HG02938 (cell line): ENCODE measurements around the gene MGAT3.

Experiments used
- ATAC-seq: cut with Tn5 transposase; IDR thresholded peaks from one replicate; pipeline ENCODE4 v1.9.1; 2021; ENCODE audit warnings: mild to moderate bottlenecking, moderate library complexity; ENCODE audit not compliant: unreplicated experiment

MGAT3 gene

DNA sequence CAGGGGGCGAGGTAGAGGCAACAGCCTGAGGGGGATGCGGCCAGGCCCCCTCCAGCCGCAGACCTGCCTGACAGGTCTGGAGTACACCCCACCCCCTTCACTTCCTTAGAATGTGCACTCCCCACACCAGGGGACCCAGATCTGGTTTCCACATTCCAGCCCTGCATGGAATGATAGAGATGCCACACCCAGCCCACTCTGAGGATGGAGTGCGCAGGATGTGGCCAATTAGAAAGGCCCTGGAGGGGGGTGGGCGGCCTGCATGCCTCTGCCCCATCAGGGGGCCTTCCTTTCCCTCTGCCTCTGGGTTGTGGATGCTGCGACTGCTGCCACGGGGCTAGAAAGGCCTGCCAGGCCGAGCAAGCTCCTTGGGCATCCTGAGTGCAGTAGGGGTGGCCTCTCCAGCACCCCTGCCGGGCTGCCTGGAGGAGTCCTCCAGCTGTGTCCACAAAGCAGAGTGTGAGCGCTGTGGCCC is 28.2 kb upstream of the MGAT3 start:
- no peak for ATAC-seq

DNA sequence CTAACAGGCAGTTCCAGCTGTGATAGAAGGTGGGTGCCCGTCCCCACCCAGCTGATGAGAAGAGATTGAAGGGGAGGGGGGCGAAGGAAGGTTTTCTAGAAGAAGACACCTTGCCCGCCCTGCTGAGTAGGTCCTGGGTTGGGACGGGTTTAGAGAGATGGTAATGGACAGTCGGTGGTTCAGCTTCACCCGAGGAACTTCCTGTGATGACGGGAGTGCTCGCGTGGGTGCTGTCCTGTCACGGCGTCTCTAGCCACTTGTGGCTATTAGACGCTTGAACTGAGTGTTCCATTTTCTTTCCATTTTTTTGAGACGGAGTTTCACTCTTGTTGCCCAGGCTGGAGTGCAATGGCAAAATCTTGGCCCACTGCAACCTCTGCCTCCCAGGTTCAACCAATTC is 27.6 kb upstream of the MGAT3 start:
- no peak for ATAC-seq

DNA sequence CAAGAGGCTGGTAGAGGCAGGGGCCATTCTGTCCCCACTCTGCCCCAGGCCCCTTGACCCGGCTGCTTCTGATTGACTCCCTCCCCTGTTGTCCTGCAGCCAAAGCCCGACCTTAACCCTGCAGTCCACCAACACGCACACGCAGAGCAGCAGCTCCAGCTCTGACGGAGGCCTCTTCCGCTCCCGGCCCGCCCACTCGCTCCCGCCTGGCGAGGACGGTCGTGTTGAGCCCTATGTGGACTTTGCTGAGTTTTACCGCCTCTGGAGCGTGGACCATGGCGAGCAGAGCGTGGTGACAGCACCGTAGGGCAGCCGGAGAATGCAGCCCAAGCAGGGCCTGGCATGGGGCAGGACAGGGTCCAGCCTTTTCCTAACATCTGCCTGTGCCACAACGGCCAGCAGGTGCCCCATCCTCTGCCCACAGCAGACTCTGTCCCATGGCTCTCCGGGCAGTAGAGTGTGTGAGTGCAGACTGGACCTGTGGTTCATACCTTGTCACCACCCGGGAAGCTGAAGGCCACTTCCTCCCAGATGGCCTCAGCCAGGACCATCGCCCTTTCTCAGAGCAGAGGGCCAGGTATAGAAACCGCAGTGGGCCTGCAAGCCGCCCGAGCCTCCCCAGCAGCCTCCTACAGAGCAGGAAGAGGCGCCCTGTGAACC is 26.8 kb upstream of the MGAT3 start:
- ATAC-seq = no peak

DNA sequence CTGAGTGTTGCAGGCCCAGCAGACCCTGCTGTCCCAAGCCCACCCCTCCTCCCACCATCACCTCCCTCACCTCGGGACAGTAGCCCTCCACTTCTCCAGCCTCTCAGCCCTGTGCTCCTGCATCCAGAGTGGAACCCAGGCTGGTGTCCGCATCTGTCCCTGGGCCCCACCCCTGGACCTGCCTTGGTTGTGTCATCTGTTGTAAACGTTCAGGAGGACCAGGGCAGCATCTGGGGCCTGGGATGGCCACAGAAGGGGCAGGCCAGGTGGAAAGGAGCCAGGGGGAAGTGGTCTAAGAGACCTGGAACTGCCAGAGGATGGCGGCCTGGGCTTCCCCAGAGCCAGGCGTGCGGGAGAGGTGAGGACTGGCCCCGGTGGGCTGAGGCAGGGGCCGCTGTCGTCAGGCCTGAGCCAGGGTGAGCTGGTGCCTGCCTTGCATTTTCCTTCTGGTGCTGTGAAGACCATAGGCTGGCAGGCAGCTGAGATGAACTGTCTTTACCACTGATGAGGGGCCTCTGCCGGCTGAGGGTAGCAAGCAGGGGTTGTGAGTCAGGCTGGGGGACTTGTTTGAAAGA is 26.1 kb upstream of the MGAT3 start:
- ATAC-seq = no peak

- no peak for ATAC-seq
Observed at GRCh38 chr22:39431216-39431801, 25.5 kb upstream of the MGAT3 start.

DNA sequence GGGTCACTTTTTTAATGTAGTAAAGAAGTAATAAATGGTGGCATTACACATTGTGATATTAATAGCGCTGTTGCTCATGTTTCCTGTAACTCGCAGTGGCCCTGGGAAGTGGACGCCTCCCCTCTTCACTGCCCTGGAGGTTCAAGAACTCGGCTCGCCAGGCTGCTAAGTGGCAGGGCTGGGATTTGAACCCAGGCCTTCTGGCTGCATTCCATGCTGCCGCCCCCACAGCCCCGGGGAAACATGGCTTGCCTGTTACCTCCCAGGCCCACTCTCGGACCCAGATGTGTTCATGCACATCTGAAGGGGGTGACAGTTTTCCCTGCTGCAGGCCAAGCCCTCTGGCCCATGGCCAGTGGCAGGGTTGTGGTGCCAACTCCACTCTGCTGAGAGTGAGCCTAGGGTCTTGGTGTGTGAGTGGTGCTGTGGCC is 25.0 kb upstream of the MGAT3 start:
- ATAC-seq = no peak

- ATAC-seq = no peak
Observed at GRCh38 chr22:39432361-39432811, 24.4 kb upstream of the MGAT3 start.

GRCh38 chr22:39433476-39434242 is 23.2 kb upstream of the MGAT3 start:
- no peak for ATAC-seq

DNA sequence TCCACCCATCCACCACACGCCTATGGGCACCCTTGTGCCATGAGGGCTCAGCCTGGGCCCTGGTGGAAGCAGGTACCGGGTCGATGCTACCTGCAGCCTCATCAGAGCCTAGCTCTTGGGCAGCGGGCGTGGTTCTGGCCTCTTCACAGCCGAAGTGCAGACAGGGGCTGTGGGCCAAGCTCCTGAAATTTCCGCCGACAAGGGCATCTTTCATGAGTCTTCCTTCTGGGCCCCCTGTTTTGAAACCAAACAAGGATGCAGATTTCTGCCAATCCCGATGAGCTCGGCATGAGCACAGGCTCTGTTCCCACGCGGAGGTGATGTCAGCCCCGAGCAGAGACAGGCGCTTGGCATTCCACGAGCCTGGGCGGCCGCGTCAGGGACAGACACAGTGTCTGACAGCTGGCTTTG is 22.6 kb upstream of the MGAT3 start:
- ATAC-seq = no peak

DNA sequence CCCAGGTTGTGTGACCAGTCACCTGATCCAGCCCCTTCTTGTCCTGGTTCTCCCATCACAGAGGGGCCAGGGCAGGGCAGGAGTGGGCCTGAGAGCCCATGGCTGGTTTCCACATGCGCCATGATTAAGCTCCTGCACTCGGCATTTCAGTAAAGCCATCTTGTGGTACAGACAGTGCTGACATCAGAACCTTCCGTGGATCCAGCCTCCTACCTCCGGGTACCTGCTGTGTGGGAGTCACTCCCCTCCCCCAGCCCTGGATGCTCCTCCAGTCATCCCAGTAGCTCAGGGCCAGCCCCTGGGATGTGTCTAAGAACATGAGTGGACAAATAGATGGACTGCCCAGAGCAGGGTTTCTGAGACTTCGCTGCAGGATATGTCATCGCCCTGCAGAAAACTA is 22.1 kb upstream of the MGAT3 start:
- ATAC-seq = no peak

- no peak for ATAC-seq
Observed at GRCh38 chr22:39435616-39436015, 21.2 kb upstream of the MGAT3 start.

- no peak for ATAC-seq
Observed at GRCh38 chr22:39437791-39438704, 18.8 kb upstream of the MGAT3 start.

DNA sequence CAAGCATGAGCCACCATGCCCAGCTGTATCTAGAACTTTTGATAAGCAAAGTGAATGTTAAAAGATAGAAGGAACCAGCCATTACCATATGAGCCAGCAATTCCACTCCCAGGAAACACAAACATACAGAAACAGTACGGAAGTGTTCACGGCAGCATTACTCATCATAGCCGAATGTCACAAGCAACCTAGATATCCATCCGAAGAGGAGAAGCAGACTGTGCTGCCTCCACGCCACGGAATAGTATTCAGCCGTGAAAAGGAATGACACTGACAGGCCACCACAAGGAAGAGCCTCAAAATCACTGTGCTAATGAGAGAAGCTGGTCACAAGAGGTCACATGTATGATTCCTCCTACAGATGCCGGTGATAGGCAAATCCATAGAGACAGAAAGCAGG is 17.6 kb upstream of the MGAT3 start:
- ATAC-seq = no peak

DNA sequence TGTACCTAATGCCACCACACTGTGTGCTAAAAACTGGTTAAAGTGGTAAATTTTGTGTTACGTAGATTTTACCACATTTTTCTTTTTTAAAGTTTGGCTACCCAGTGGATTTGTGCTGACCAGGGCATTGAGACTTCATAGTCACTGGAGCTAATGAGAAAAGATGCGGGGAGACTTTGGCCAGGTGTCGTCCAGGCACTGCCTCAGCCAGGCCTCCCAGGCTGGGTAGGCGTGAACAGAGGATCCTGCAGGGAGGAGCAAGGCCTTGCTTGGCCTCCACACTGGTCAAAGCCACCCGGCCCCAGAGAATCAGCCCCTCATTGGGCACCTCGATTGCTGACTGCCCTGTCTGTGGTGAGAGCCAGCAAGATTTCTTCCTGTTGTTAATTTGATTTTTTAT is 13.4 kb upstream of the MGAT3 start:
- no peak for ATAC-seq

GRCh38 chr22:39444247-39444800 is 12.5 kb upstream of the MGAT3 start:
- no peak for ATAC-seq

- no peak for ATAC-seq
Observed at GRCh38 chr22:39444937-39445465, 11.8 kb upstream of the MGAT3 start.

GRCh38 chr22:39445678-39446077 is 11.1 kb upstream of the MGAT3 start:
- ATAC-seq = no peak

- peak; percentile 26 for ATAC-seq
Observed at GRCh38 chr22:39446239-39446721, 10.5 kb upstream of the MGAT3 start.

DNA sequence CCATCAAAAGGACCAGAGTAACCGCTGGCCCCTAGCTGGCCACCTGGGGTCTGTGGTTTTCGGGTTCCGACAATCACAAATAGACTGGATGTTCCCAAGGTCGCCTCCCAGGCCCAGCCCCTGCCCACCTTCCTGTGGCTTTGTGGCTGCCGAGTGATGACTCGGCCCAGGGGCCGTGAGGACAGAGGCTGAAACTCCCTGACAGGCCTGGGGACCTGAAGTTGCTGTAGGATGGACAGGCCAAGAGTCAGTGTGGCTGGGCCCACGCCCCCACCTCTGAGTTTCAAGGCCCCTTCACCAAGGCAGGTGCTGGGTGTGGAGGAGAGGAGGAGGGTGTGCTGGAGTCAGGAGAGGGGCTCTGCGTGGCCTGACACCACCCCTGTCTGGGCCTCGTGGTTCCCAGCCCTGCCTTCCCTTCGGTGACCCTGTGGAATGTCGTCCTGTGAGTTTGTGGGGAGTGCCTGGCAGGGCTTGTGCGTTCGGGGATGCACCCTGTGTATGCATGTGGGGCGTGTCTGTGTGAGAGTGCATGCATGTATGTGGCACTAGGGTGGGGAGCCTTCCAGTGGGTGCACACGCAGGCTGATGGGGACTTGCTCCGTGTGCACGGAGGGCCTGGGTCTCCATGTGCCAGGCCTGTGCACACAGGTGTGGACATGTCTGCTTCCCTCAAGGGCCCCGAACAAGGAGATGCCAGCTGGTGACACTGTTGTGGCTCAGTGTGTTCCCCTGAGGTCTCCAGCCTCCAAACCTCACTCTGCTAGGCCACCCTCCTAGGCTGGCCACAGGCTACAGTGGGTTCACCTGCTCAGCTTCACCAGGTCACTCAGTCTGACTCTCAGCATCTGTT is 8.4 kb upstream of the MGAT3 start:
- no peak for ATAC-seq
